ENCODE measurements around the gene MYBBP1A.
"Not testable (repeated sequence)": the region's sequence is repeated elsewhere in the genome, so short reads cannot be mapped to it uniquely, and the experiment has no call there.

The MYBBP1A gene

GRCh38 chr17:4590042-4590441 lies 34.9 kb upstream of the MYBBP1A start:
- DNase-seq (ENCODE audit: low spot score), result not testable (repeated sequence)

GRCh38 chr17:4588898-4589625 lies 33.9 kb upstream of the MYBBP1A start:
- DNase-seq (ENCODE audit: low spot score), result no peak

GRCh38 chr17:4588391-4588790 lies 33.2 kb upstream of the MYBBP1A start:
- DNase-seq (ENCODE audit: low spot score), result no peak

- no peak for DNase-seq (ENCODE audit: low spot score)
These were observed 32.6 kb upstream of the MYBBP1A start for GRCh38 chr17:4587803-4588202.

- no peak for DNase-seq (ENCODE audit: low spot score)
These were observed 32.0 kb upstream of the MYBBP1A start for GRCh38 chr17:4587195-4587594.

- no peak for DNase-seq (ENCODE audit: low spot score)
These were observed 30.9 kb upstream of the MYBBP1A start for GRCh38 chr17:4586043-4586442.

- DNase-seq (ENCODE audit: low spot score), result no peak
These were observed 30.4 kb upstream of the MYBBP1A start for GRCh38 chr17:4585638-4585994.

GRCh38 chr17:4584917-4585637 lies 29.9 kb upstream of the MYBBP1A start:
- DNase-seq (ENCODE audit: low spot score), result no peak

GRCh38 chr17:4584101-4584916 lies 29.1 kb upstream of the MYBBP1A start, which contains the start of gene SMTNL2:
Gene SMTNL2, plus strand, starts transcription at chr17:4584529. Its CDS starts 77 bp downstream, at chr17:4584606.
- no peak for DNase-seq (ENCODE audit: low spot score)

- DNase-seq (ENCODE audit: low spot score), result no peak
These were observed 28.6 kb upstream of the MYBBP1A start for GRCh38 chr17:4583782-4584100.

- no peak for DNase-seq (ENCODE audit: low spot score)
These were observed 28.0 kb upstream of the MYBBP1A start for GRCh38 chr17:4583206-4583605.

GRCh38 chr17:4582691-4583090 lies 27.5 kb upstream of the MYBBP1A start:
- DNase-seq (ENCODE audit: low spot score), result no peak

GRCh38 chr17:4582101-4582501 lies 26.9 kb upstream of the MYBBP1A start:
- DNase-seq (ENCODE audit: low spot score), result no peak

- DNase-seq (ENCODE audit: low spot score), result no peak
These were observed 25.1 kb upstream of the MYBBP1A start for GRCh38 chr17:4580291-4580690.

GRCh38 chr17:4579678-4580077 lies 24.5 kb upstream of the MYBBP1A start:
- DNase-seq (ENCODE audit: low spot score), result no peak

GRCh38 chr17:4578349-4578748 lies 23.2 kb upstream of the MYBBP1A start:
- DNase-seq (ENCODE audit: low spot score), result not testable (repeated sequence)

GRCh38 chr17:4577386-4577993 lies 22.3 kb upstream of the MYBBP1A start:
- DNase-seq (ENCODE audit: low spot score), result no peak

GRCh38 chr17:4576729-4577322 lies 21.6 kb upstream of the MYBBP1A start:
- no peak for DNase-seq (ENCODE audit: low spot score)

- DNase-seq (ENCODE audit: low spot score), result no peak
These were observed 21.0 kb upstream of the MYBBP1A start for GRCh38 chr17:4576161-4576558.

GRCh38 chr17:4574448-4575045 lies 19.4 kb upstream of the MYBBP1A start:
- DNase-seq (ENCODE audit: low spot score), result no peak

GRCh38 chr17:4573669-4574068 lies 18.5 kb upstream of the MYBBP1A start:
- no peak for DNase-seq (ENCODE audit: low spot score)

GRCh38 chr17:4573115-4573514 lies 17.9 kb upstream of the MYBBP1A start:
- DNase-seq (ENCODE audit: low spot score), result no peak
